Stimulated activated CD4-positive, alpha-beta T cell treated with anti-CD3 and anti-CD28 coated beads, Interleukin-12 subunit alpha, Interleukin-12 subunit beta, amount 100 ng/mL, for 4 hours (primary cell): Measurements from ENCODE around the gene ACADS.

ENCODE experiments used
- DNase-seq: peaks from one replicate; pipeline ENCODE4 v3.0.0-alpha.2; 2020

The ACADS gene

DNA sequence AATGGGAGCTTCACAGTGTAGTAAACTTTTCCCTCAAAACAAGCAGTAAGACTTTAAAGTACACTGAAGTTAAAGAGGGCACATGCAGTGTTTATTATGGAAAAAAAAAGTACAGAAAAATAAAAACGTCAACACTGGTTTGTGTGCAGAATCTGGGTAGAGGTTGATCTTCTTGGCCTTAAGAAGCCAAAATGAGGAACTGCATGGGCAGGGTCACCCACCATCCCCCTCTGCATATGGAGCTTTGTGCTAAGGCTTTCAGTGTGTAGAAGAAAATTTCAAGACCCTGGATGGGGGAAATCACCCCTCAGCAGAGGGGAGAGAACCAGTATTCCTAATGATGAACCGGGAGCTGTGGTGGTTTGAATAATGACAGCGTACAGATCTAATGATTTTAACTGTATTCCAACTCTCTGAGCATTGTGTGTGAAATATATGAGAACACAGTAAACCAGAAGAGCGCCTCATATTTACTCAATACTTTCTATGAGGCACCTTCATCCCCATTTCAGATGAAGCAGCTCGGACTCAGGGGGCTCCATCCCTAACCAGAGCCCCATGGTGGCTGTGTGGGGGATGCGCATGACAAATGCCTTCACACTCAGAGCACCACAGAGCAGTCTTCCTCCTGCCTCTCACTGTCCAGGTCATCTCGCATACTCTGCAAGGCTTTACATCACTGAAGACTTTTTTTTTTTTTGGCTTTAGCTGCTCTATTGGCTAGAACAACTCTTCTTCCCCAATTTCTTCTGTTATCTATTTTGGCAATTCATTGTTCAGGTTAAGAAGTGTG lies 33.4 kb downstream of the ACADS start:
- DNase-seq: no peak

DNA sequence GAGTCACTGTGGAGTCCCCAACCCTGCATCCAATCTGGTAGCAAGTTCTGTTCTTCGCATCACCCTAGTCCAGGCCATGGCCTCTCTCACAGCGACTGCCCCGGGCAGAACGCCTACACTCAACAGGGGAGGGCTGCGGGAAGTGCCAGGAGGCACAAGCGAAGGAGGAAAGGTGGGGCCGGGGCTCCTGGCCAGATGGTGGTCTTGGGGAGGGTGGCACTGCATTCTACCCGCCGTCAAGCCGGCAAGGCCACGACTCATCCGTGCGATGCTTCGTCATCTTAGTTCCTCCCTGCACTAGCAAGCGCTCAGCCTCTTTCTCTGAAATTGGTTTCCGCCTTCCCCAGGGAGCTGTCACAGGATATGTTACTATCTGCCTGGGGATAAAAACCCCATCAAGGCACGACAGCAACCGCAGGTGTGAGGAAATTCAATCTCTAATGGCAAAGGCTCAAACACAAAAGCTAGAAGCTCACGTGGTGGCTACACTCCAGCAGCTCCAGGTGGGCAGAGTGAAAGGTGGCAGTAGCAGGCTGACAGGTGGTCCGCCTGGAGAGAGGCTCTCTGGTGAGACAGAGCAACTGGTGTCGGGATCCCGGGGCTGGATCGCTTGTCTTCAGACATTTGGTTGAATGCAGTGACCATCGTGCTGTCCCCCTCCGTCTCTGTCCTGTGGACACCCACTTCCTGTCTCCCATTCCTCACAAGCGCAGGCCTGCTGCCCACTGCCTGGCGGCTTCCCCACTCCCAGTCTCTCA lies 34.1 kb downstream of the ACADS start:
- no peak for DNase-seq

GRCh38 chr12:120760349-120761254 lies 35.0 kb downstream of the ACADS start:
- DNase-seq: no peak

DNA sequence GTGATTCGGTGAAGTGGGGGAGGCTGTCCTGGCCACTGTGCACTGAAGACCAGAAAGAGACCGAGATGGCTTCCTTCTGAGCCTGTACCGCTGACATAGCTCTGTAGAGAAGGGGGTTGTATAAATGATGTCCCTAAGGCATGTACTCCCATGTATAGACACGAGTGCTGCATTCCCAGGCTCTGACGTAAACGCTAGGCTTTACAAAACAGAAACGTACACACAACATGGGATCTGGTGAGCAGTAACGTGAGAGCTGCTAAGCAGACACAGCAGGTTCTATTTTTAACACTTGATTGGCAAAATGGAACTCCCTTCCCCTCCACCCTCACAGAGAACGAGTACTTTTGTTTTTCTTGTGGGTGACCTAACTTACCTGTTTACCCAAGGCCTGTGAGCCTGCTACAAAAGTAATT lies 35.9 kb downstream of the ACADS start:
- DNase-seq: no peak

GRCh38 chr12:120762086-120762485 lies 36.5 kb downstream of the ACADS start:
- no peak for DNase-seq

DNA sequence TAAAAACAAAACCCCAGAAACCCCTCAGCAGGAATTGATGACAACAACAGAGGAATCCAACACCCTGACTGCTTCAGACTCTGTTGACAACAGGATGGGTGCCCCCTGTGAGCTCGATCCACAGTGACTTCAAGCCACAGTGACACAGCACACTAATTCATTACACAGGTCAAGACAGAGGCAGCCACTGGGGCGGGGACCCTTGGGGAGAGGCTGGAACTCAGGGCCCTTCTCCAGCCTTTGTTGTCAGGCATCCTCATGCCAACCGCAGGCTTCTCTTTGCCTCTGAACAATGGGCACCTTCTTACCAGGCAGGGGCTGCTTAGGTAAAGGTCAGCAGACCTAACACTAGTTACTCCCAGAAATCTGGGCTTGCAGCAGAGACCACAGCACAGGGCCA lies 37.6 kb downstream of the ACADS start:
- no peak for DNase-seq

DNA sequence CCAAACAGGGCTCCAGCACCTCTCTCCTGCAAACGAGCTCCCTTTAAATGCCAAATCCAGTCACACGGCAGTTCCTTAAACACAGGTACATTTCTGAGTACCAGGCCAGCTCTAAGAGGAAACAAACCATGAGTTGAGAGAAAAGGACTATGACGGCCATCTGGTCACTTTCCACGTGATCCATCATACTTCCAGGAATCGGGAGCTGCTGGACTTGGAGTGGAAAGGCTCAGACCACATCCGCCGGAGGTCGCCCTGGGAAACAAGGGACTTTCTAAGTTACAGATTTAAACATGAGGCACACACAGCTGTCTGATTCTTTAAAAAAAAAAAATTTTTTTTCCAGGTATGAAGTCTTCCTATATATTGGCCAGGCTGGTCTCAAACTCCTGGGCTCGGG lies 39.2 kb downstream of the ACADS start:
- no peak for DNase-seq

GRCh38 chr12:120766566-120766965 lies 40.9 kb downstream of the ACADS start:
- no peak for DNase-seq

- DNase-seq: no peak
Observed at GRCh38 chr12:120767071-120768024, 41.7 kb downstream of the ACADS start.

- no peak for DNase-seq
Observed at GRCh38 chr12:120771097-120771496, 45.5 kb downstream of the ACADS start.

DNA sequence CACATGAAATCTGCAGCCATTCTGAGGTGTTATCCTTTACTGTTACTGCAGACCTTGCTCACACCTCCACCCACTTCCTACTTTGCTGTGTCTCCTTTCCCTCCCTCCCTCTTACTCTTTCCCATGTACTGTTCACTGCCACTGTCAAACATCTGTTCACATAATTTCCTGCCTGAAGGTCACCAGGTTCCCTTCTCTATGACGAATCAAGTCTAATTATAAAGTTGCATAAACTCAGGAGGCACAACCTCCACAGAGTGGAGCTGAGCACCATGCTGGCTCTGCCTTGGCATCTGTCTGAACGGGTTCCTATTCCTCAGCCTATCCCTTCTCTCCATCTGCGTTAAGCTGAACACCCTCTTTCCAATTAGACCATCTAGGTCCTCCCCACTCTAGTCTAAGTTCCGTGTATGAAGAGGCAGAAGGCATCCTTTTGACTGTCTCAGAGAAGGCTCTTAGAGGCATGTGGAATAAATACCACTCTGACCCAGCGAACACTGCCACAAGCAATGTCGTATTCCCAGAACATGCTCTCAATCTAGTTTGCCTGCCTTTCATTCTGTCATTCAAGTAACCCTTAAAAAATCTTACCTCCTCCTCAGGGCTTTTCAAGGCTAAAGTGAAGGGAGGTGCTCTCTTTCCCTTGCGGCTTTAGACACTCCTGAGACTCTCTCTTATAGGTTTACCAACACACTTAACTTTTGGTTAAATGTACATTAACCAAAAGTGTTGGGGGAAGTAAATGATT lies 48.7 kb downstream of the ACADS start:
- DNase-seq: no peak

DNA sequence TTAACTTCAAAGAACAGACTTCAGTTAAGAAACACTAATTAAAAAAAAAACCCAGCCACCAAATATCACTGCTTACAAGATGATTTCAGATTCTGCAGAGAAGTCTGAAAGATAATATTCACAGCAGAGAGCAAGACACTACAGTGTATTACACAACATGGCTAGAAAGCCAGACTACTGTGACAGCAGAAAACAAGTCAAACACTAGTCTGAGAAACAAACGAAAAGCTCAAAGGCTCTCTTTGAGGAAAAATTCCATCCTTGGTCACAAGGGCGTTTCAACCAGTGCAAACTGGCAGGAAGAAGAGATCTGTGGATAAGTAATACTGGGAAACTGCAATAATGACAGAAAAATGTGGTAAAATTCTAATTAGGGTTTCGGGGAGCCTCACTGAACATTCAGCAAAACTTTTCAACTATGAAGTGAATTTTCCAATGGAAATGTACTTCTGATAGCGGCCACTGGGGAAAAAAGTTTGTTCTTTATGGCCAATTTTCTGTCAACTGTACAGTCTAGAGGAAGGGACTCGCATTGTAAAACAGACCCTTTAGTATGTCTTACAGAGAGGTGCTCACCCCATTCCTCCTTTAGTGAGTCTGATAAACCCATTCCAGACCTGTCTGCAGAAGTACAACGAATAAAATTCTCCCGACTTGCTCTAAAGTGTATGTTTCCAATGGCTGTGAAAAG lies 50.4 kb downstream of the ACADS start:
- DNase-seq: no peak

DNA sequence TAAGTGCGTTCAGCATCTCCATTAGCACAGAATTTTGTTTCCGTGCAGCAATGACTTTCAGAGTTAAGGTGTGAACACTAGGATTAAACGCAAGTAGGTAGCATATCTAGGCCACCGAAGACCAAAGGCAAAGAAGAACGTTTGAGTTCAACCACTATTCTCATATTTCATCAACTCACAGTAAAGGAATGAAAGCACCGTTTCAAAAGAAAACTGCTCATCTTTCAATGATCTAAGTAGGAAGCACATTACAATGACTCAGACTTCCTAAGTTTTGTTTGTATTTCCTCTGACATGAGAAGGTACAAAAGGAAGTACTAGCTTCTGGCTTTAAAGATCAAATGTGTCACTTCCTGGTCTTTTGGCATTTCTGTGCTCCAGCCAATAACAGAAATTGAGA lies 57.6 kb downstream of the ACADS start:
- no peak for DNase-seq

- DNase-seq: no peak
Observed at GRCh38 chr12:120784804-120785203, 59.2 kb downstream of the ACADS start.

DNA sequence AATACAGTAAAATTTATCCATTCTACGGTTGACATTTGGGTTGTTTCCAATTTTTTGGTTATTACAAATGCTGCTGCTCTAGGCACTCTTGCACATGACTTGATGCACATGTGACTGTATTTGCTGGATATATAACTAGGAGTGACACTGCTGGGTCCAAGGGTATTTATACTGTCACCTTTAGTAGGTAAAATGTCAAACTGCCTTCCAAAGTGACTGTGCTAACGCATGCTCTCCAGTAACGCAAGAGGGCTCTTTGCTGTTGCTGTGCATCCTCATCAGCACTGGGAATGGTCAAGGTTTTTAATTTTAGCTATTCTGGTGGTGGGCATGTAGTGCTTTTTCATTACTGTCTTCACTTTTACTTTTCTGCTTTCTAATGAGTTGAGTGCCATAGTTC lies 62.3 kb downstream of the ACADS start:
- DNase-seq: no peak
